VCaP (cell line): Measurements from ENCODE around the gene VARS1.
A peak's percentile ranks its signal among the peaks of the same experiment; 100 is the strongest.
"Not testable (repeated sequence)": the region's sequence is repeated elsewhere in the genome, so short reads cannot be mapped to it uniquely, and the experiment has no call there.

ENCODE experiments used
- H3K27ac ChIP-seq: fragments of 450-650 bp; 2 replicates; pipeline ENCODE4 v1.5.1; 2017
- CTCF ChIP-seq: fragments of 450-650 bp; conservative IDR thresholded peaks from 2 replicates; pipeline ENCODE4 v1.5.1; 2017; ENCODE audit warnings: mild to moderate bottlenecking, moderate library complexity

VARS1 gene

GRCh38 chr6:31815025-31815838 lies 19.7 kb upstream of the VARS1 start, which contains the start of the genes HSPA1A and HSPA1L:
TSS of gene HSPA1A (plus strand) at chr6:31815543. CDS start at chr6:31815757, 214 bp downstream.
TSS of gene HSPA1L (minus strand) at chr6:31815283. CDS start at chr6:31811972, 3,311 bp downstream.
- peak within 1 kb of the TSS; percentile 73 for H3K27ac ChIP-seq
- no peak for TF ChIP-seq CTCF

DNA sequence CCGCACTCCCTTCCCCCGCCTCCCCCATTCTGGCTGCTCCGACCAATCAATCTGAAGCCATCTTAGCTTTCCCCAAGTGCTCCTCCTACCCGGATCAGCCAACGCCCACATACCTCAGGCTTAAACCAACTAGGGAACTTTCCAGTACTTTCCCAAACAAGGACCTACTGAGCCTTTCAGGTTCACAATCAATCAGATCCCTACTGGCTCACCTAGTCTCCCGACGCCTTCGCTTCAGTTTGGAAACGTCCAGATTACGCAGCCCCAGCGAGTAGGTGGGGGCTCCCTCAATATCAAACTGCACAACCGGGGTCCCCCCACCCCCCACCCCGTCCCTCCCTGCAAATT lies 19.1 kb upstream of the VARS1 start:
- H3K27ac ChIP-seq: peak overlapping the region; percentile 73
- TF ChIP-seq CTCF: no peak

- no peak for TF ChIP-seq CTCF
- H3K27ac ChIP-seq: 0 out of 2 replicates have a peak overlapping the region, but pooled peaks have one; percentile 73
Observed at GRCh38 chr6:31813465-31813849, 17.9 kb upstream of the VARS1 start.

DNA sequence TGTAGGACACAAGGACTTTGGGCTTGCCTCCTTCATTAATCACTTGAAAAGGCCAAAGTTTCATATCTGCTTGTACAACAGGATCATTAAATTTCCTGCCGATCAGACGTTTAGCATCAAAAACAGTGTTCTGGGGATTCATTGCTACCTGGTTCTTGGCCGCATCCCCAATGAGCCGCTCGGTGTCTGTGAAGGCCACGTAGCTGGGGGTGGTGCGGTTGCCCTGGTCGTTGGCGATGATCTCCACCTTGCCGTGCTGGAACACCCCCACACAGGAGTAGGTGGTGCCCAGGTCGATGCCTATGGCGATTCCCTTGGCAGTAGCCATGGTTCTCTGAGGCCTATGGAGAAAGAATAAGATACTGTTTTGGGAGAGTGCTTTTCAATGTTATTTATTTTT lies 16.1 kb upstream of the VARS1 start:
- no peak for TF ChIP-seq CTCF
- H3K27ac ChIP-seq: no peak overlapping the region

GRCh38 chr6:31808599-31808998 lies 13.0 kb upstream of the VARS1 start:
- H3K27ac ChIP-seq: peak overlapping the region; percentile 83; the same call in 1 of the 2 replicates

GRCh38 chr6:31806470-31807272 lies 11.1 kb upstream of the VARS1 start, which contains the start of gene LSM2:
TSS of gene LSM2 (minus strand) at chr6:31806966. CDS start at chr6:31806757, 209 bp downstream.
- peak within 1 kb of the TSS; percentile 83 for H3K27ac ChIP-seq
- TF ChIP-seq CTCF: peak; percentile 19; the same call in 1 of the 2 replicates

DNA sequence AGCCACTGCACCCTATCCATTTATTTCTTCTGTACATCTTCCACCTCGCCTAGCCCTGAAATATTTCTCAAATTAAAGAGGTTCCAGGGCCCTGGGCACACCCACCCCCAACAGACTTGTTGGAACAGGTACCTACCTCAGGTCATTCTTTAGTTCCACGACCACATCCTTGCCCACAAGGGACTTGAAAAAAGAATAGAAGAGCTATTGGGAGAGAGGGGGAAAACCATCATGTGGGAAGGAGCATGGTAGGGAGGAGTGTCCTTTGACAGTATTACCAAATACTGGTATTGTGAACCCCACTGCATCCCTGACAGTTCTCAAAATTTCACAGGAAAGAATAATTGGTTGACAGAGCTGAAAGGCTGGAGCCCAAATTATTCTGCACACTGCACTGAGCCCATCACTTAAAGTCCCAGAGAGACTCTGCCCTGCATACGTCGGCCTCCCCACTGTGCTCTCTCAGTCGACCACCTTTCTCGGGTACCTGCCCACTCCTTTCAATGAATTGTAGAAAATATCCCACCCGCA lies 10.5 kb upstream of the VARS1 start:
- no peak for TF ChIP-seq CTCF
- H3K27ac ChIP-seq: peak overlapping the region; percentile 83

DNA sequence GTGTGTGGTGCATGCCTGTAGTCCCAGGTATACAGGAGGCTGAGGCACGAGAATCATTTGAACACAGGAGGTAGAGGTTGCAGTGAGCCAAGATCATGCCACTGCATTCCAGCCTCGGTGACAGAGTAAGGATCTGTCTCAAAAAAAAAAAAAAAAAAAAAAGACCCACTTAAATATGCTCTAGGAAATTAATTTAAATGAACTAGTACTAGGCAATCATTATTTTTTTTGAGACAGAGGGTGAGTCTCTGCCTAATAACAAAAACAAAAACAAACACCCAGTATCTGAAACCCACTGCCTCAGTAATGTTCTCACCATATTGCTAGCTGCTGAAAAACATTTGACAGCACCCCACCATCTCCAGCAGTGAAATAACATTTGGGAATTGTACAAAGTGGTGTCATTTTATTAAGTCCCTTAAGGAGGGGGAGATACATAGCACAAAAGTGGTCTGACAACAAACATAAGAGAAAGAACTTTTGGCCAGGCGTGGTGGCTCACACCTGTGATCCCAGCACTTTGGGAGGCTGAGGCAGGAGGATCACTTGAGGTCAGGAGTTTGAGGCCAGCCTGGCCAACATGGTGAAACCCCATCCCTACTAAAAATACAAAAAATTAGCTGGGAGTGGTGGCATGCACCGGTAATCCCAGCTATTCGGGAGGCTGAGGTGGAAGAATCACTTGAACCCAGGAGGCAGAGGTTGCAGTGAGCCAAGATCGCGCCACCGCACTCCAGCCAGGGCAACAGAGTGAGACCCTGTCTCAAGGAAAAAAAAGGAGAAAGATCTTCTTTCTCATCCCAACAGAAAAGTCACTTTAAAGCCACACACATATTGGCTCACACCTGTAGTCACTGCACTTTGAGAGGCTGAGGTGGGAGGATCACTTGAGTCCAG lies 5.7 kb upstream of the VARS1 start:
- H3K27ac ChIP-seq: not testable (repeated sequence)
